Chondrocyte (in vitro differentiated cells): Measurements from ENCODE around the gene MSH3. TPM values are rescaled to one million over a fixed set of nuclear protein-coding genes. Genes with fewer than 3 reads are reported as not detected.
"Not testable (repeated sequence)": the region's sequence is repeated elsewhere in the genome, so short reads cannot be mapped to it uniquely, and the experiment has no call there.

Experiments
- DNase-seq: peaks from one replicate; pipeline ENCODE4 v3.0.0; 2021; ENCODE audit warnings: mixed read lengths, low spot score
- H3K27ac Mint-ChIP-seq: one replicate; pipeline ENCODE4 v1.8.0; 2021; ENCODE audit warnings: mild to moderate bottlenecking, moderate library complexity, mixed read lengths; ENCODE audit not compliant: unreplicated experiment
- H3K27me3 Mint-ChIP-seq: 2 replicates; pipeline ENCODE4 v1.8.0; 2021; ENCODE audit warnings: low read depth, mixed read lengths
- H3K36me3 Mint-ChIP-seq: 2 replicates; pipeline ENCODE4 v1.8.0; 2021; ENCODE audit warnings: low read depth, mixed read lengths
- H3K4me1 Mint-ChIP-seq: 2 replicates; pipeline ENCODE4 v1.8.0; 2021; ENCODE audit warnings: low read depth, mild to moderate bottlenecking, mixed read lengths
- H3K4me3 Mint-ChIP-seq: one replicate; pipeline ENCODE4 v1.8.0; 2021; ENCODE audit warnings: mild to moderate bottlenecking, moderate library complexity, mixed read lengths; ENCODE audit not compliant: unreplicated experiment
- H3K9me3 Mint-ChIP-seq: 2 replicates; pipeline ENCODE4 v1.8.0; 2021; ENCODE audit warnings: low read depth, mixed read lengths
- CTCF ChIP-seq: fragments of 200-600 bp; sonication (generic); IDR thresholded peaks from 2 replicates; pipeline ENCODE4 v1.5.0; 2021; ENCODE audit warnings: antibody characterized with exemption, mild to moderate bottlenecking, moderate library complexity
- total RNA-seq: library from RNA; stranded (reverse); gene quantifications from 3 replicates; pipeline ENCODE4 v1.2.1, GENCODE V29; 2021

Gene MSH3
- total RNA-seq, 1 donor from 2014 or later: 11.9 TPM

GRCh38 chr5:80870442-80870841 is 216.0 kb downstream of the MSH3 start:
- Mint-ChIP-seq H3K27me3 (no peaks in the 10 kb centered on the region), H3K4me1 (no peaks in the 10 kb centered on the region), H3K27ac (no peak overlapping the region), H3K4me3 (no peak overlapping the region), H3K9me3 (no peaks in the 10 kb centered on the region), H3K36me3 (peaks cover 5% of the 10 kb centered on the region)
- TF ChIP-seq CTCF: no peak
- no peak for DNase-seq

GRCh38 chr5:80871541-80871961 is 217.1 kb downstream of the MSH3 start:
- no peak overlapping the region for H3K4me3 Mint-ChIP-seq
- no peaks in the 10 kb centered on the region for H3K27me3 Mint-ChIP-seq
- DNase-seq: no peak
- TF ChIP-seq CTCF: no peak
- H3K27ac Mint-ChIP-seq: peak overlapping the region; percentile 17
- H3K9me3 Mint-ChIP-seq: no peaks in the 10 kb centered on the region
- no peaks in the 10 kb centered on the region for H3K4me1 Mint-ChIP-seq
- H3K36me3 Mint-ChIP-seq: peaks cover 5% of the 10 kb centered on the region

- Mint-ChIP-seq H3K27ac (no peak overlapping the region), H3K4me1 (no peaks in the 10 kb centered on the region), H3K36me3 (peaks cover 13% of the 10 kb centered on the region), H3K4me3 (no peak overlapping the region), H3K27me3 (no peaks in the 10 kb centered on the region), H3K9me3 (no peaks in the 10 kb centered on the region)
- no peak for DNase-seq
- no peak for TF ChIP-seq CTCF
These were observed 219.7 kb downstream of the MSH3 start for GRCh38 chr5:80874162-80874561.

GRCh38 chr5:80877592-80877991 is 223.1 kb downstream of the MSH3 start:
- Mint-ChIP-seq H3K9me3 (peaks cover 9% of the 10 kb centered on the region), H3K27ac (no peak overlapping the region), H3K36me3 (peaks cover 18% of the 10 kb centered on the region), H3K4me1 (no peaks in the 10 kb centered on the region), H3K4me3 (no peak overlapping the region), H3K27me3 (no peaks in the 10 kb centered on the region)
- no peak for DNase-seq
- TF ChIP-seq CTCF: no peak

GRCh38 chr5:80881726-80882125 is 227.3 kb downstream of the MSH3 start:
- no peaks in the 10 kb centered on the region for H3K27me3 Mint-ChIP-seq
- TF ChIP-seq CTCF: no peak
- H3K9me3 Mint-ChIP-seq: peaks cover 9% of the 10 kb centered on the region
- H3K4me1 Mint-ChIP-seq: peaks cover 8% of the 10 kb centered on the region
- no peak overlapping the region for H3K27ac Mint-ChIP-seq
- peaks cover 15% of the 10 kb centered on the region for H3K36me3 Mint-ChIP-seq
- no peak for DNase-seq
- no peak overlapping the region for H3K4me3 Mint-ChIP-seq

- DNase-seq, H3K4me3 Mint-ChIP-seq, H3K4me1 Mint-ChIP-seq, H3K36me3 Mint-ChIP-seq, H3K27ac Mint-ChIP-seq, H3K9me3 Mint-ChIP-seq, H3K27me3 Mint-ChIP-seq: not testable (repeated sequence)
These were observed 228.9 kb downstream of the MSH3 start for GRCh38 chr5:80883390-80883789.
